DMS 273 treated with DMSO at 0.1 percent for 48 hours (cell line): ENCODE results near the gene TGM1.
A peak's percentile ranks its signal among the peaks of the same experiment; 100 is the strongest.
"Not testable (repeated sequence)": the region's sequence is repeated elsewhere in the genome, so short reads cannot be mapped to it uniquely, and the experiment has no call there.

Source experiments
- DNase-seq: peaks from one replicate; lab custom pipeline; 2025; lab: John Stamatoyannopoulos, UW

The TGM1 gene

GRCh38 chr14:24254630-24255392 lies 8.2 kb downstream of the TGM1 start:
- no peak for DNase-seq

- DNase-seq: no peak
Observed at GRCh38 chr14:24253936-24254335, 9.0 kb downstream of the TGM1 start.

- DNase-seq: no peak
Observed at GRCh38 chr14:24252289-24253124, 10.5 kb downstream of the TGM1 start.

GRCh38 chr14:24251880-24252288 lies 11.1 kb downstream of the TGM1 start:
- no peak for DNase-seq

- no peak for DNase-seq
Observed at GRCh38 chr14:24250354-24250753, 12.6 kb downstream of the TGM1 start.

- DNase-seq: no peak
Observed at GRCh38 chr14:24249230-24250021, 13.6 kb downstream of the TGM1 start.

- DNase-seq: no peak
Observed at GRCh38 chr14:24247422-24247821, 15.6 kb downstream of the TGM1 start.

- no peak for DNase-seq
Observed at GRCh38 chr14:24246765-24247212, 16.2 kb downstream of the TGM1 start.

- not testable (repeated sequence) for DNase-seq
Observed at GRCh38 chr14:24245350-24245749, 17.6 kb downstream of the TGM1 start.

- DNase-seq: no peak
Observed at GRCh38 chr14:24243336-24243836, 19.6 kb downstream of the TGM1 start.

- DNase-seq: peak; percentile 86
Observed at GRCh38 chr14:24241829-24242443, 21.0 kb downstream of the TGM1 start.

- no peak for DNase-seq
Observed at GRCh38 chr14:24240110-24240918, 22.7 kb downstream of the TGM1 start.

- DNase-seq: no peak
Observed at GRCh38 chr14:24238527-24239037, 24.4 kb downstream of the TGM1 start.

- DNase-seq: no peak
Observed at GRCh38 chr14:24238123-24238522, 24.9 kb downstream of the TGM1 start.

GRCh38 chr14:24237463-24237955 lies 25.5 kb downstream of the TGM1 start:
- DNase-seq: no peak

- DNase-seq: no peak
Observed at GRCh38 chr14:24236689-24237462, 26.1 kb downstream of the TGM1 start.

- DNase-seq: no peak
Observed at GRCh38 chr14:24235804-24236688, 26.9 kb downstream of the TGM1 start.
